IMR-90 (cell line): ENCODE data around the gene GGTLC2.

ENCODE experiments used
- MAFK ChIP-seq: IDR thresholded peaks from 2 replicates; pipeline ENCODE4 v1.6.1; 2012; ENCODE audit warnings: low read depth, low read length, improper control_type of control experiment
- TF ChIP-seq, protein P1 (sequence below): conservative IDR thresholded peaks from 2 replicates; pipeline ENCODE4 v1.5.1; 2012; ENCODE audit warnings: mild to moderate bottlenecking, low read depth, low read length, improper control_type of control experiment

DNA sequence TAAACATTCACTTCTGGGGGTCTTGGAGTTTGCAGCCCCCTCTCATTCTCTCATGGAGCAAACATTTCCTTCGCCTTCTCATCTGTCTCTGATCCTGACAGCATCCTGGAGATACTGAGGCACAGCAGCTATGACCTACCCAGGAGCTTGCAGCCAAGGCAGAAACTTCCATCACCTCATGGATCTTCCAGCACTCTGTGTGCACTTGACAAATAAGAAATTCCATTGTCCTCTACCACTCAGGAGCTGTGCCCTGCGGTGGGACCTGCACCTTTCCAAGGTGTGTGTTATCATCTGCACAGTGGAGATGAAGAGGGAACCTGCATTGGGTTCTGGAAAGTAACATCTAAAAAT is 49.1 kb downstream of the GGTLC2 start:
- TF ChIP-seq, protein P1, sequence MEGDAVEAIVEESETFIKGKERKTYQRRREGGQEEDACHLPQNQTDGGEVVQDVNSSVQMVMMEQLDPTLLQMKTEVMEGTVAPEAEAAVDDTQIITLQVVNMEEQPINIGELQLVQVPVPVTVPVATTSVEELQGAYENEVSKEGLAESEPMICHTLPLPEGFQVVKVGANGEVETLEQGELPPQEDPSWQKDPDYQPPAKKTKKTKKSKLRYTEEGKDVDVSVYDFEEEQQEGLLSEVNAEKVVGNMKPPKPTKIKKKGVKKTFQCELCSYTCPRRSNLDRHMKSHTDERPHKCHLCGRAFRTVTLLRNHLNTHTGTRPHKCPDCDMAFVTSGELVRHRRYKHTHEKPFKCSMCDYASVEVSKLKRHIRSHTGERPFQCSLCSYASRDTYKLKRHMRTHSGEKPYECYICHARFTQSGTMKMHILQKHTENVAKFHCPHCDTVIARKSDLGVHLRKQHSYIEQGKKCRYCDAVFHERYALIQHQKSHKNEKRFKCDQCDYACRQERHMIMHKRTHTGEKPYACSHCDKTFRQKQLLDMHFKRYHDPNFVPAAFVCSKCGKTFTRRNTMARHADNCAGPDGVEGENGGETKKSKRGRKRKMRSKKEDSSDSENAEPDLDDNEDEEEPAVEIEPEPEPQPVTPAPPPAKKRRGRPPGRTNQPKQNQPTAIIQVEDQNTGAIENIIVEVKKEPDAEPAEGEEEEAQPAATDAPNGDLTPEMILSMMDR, result no peak
- no peak for TF ChIP-seq MAFK
